Endodermal cell (in vitro differentiated cells): ENCODE data around the gene GGTLC2. TPM values are rescaled to one million over a fixed set of nuclear protein-coding genes. Genes with fewer than 3 reads are reported as not detected.
"Not testable (repeated sequence)": the region's sequence is repeated elsewhere in the genome, so short reads cannot be mapped to it uniquely, and the experiment has no call there.

Experiments
- DNase-seq: peaks from one replicate; pipeline ENCODE4 v3.0.0-alpha.2; 2017
- H3K27ac ChIP-seq: 2 replicates; pipeline ENCODE4 v1.5.1; 2013; ENCODE audit warnings: mild to moderate bottlenecking, low read depth, low read length, moderate library complexity
- H3K27me3 ChIP-seq: 2 replicates; pipeline ENCODE4 v1.6.1; 2013; ENCODE audit warnings: mild to moderate bottlenecking, low read length, moderate library complexity; ENCODE audit not compliant: insufficient read depth, control insufficient read depth, poor library complexity, severe bottlenecking
- H3K36me3 ChIP-seq: 2 replicates; pipeline ENCODE4 v1.7.0; 2013; ENCODE audit warnings: mild to moderate bottlenecking, low read length, moderate library complexity; ENCODE audit not compliant: control insufficient read depth, insufficient read depth
- H3K4me1 ChIP-seq: one replicate; pipeline ENCODE4 v1.7.0; 2013; ENCODE audit warnings: low read length; ENCODE audit not compliant: control insufficient read depth, insufficient read depth
- H3K4me3 ChIP-seq: 2 replicates; pipeline ENCODE4 v1.5.1; 2013; ENCODE audit warnings: mild to moderate bottlenecking, low read length, moderate library complexity
- H3K9ac ChIP-seq: 2 replicates; pipeline ENCODE4 v1.6.1; 2013; ENCODE audit warnings: mild to moderate bottlenecking, low read length, moderate library complexity; ENCODE audit not compliant: poor library complexity, severe bottlenecking; ENCODE audit errors: extremely low read depth
- H3K9me3 ChIP-seq: 2 replicates; pipeline ENCODE4 v1.6.1; 2013; ENCODE audit warnings: mild to moderate bottlenecking, low read length, moderate library complexity; ENCODE audit not compliant: control insufficient read depth
- H3K27ac Mint-ChIP-seq: 2 replicates; pipeline ENCODE4 v1.8.0; 2020; ENCODE audit warnings: mixed read lengths
- H3K27me3 Mint-ChIP-seq: 2 replicates; pipeline ENCODE4 v1.8.0; 2021; ENCODE audit warnings: mild to moderate bottlenecking, mixed read lengths; ENCODE audit not compliant: insufficient read depth
- H3K36me3 Mint-ChIP-seq: 2 replicates; pipeline ENCODE4 v1.8.0; 2020; ENCODE audit warnings: low read depth, mixed read lengths
- H3K4me1 Mint-ChIP-seq: 2 replicates; pipeline ENCODE4 v1.8.0; 2020; ENCODE audit warnings: mixed read lengths
- H3K4me3 Mint-ChIP-seq: 2 replicates; pipeline ENCODE4 v1.8.0; 2020; ENCODE audit warnings: mild to moderate bottlenecking, moderate library complexity, mixed read lengths
- H3K9me3 Mint-ChIP-seq: 2 replicates; pipeline ENCODE4 v1.8.0; 2020; ENCODE audit warnings: mild to moderate bottlenecking, mixed read lengths
- WGBS, 2 experiments: methylation state at CpG; one replicate each; pipeline versions ENCODE4 v1.1.5 to v1.1.7; 2013; ENCODE audit warnings: missing lambda C conversion rate in 2 of 2, mixed read lengths in 1 of 2; ENCODE audit not compliant: insufficient coverage in 1 of 2, insufficient read length in 1 of 2; 5-methylcytosine and 5-hydroxymethylcytosine counted together
- long read RNA-seq, 4 experiments: library from polyadenylated mRNA in 2 of 4; library from RNA in 1 of 4; library from capped mRNA in 1 of 4; stranded (forward) in 3 of 4; unstranded in 1 of 4; transcript quantifications; one replicate each; pipeline ENCODE4 v2.0.0, GENCODE V29; 2020 to 2021; ENCODE audit warnings: inconsistent platforms in 1 of 4
- polyA plus RNA-seq, 2 experiments: library from polyadenylated mRNA; stranded (reverse); fragments of 50-300 nt; gene quantifications; one replicate each; pipeline ENCODE4 v1.2.3, GENCODE V29; 2013
- total RNA-seq, 2 donors: library from RNA; stranded (reverse); fragmentation: NEBNext Ultra II Directional in 1 of 2; extraction: Animal tissue kit (Norgen Biotek cat#: 25700) in 1 of 2; gene quantifications; 2 replicates in 1 of 2; 3 replicates in 1 of 2; pipeline ENCODE4 v1.2.1, GENCODE V29; 2021
- TF ChIP-seq, protein P1 (sequence below): fragments of 200-600 bp; sonication (generic); conservative IDR thresholded peaks from 2 replicates; pipeline ENCODE4 v1.5.0; 2021; ENCODE audit warnings: antibody characterized with exemption, mild to moderate bottlenecking

Gene GGTLC2
- not detected for total RNA-seq
- not detected for polyA plus RNA-seq (2013, experiment 1 of 2)
- not detected for polyA plus RNA-seq (2013, experiment 2 of 2)
- long read RNA-seq, experiment 1 = 0 reads
- long read RNA-seq, experiment 2 = 0 reads
- long read RNA-seq, experiment 3 = 0 reads
- long read RNA-seq, experiment 4 = 0 reads

DNA sequence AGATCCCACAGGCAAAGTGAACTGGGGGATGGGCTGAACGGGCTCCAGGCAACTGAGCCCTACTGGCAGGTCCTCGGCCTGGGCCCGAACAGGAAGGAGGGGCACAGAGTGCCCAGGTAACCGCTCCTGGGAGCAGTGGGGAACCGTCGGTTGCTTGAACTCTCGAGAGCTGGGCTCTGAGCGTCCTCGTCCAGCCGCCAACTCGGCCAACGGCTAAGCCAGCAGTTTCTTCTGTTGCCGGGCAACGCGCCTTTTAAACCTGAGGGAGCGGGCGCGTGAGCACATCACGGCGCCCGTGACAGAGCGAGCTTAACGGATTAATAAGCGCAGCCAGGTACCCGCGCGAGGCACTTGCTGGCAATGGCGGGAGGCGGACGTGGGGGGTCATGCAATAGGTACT, at the start of gene GGTLC2:
Gene GGTLC2 (plus strand): TSS at position 301 of the 400 bp plus-strand sequence. CDS start 1,732 bp downstream, outside the sequence.
- not testable (repeated sequence) for H3K9me3 ChIP-seq, H3K27ac Mint-ChIP-seq, H3K36me3 ChIP-seq, H3K9ac ChIP-seq, H3K27ac ChIP-seq, H3K4me1 ChIP-seq, H3K4me1 Mint-ChIP-seq, H3K4me3 ChIP-seq, H3K36me3 Mint-ChIP-seq, H3K27me3 ChIP-seq, H3K27me3 Mint-ChIP-seq, DNase-seq, H3K4me3 Mint-ChIP-seq, H3K9me3 Mint-ChIP-seq
- no CpG with 5 or more reads among the region's 30 CpGs for WGBS, 2 experiments

GRCh38 chr22:22595001-22595835, 49.2 kb upstream of the GGTLC2 start:
- H3K4me3 Mint-ChIP-seq = no peak overlapping the region
- WGBS, 2 experiments = 65 to 83% methylated on average over 4 to 5 of the region's 5 CpGs
- TF ChIP-seq, protein P1, sequence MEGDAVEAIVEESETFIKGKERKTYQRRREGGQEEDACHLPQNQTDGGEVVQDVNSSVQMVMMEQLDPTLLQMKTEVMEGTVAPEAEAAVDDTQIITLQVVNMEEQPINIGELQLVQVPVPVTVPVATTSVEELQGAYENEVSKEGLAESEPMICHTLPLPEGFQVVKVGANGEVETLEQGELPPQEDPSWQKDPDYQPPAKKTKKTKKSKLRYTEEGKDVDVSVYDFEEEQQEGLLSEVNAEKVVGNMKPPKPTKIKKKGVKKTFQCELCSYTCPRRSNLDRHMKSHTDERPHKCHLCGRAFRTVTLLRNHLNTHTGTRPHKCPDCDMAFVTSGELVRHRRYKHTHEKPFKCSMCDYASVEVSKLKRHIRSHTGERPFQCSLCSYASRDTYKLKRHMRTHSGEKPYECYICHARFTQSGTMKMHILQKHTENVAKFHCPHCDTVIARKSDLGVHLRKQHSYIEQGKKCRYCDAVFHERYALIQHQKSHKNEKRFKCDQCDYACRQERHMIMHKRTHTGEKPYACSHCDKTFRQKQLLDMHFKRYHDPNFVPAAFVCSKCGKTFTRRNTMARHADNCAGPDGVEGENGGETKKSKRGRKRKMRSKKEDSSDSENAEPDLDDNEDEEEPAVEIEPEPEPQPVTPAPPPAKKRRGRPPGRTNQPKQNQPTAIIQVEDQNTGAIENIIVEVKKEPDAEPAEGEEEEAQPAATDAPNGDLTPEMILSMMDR = no peak

GRCh38 chr22:22598144-22598543, 46.3 kb upstream of the GGTLC2 start:
- Histone ChIP-seq H3K9me3 (no peaks in the 10 kb centered on the region), H3K9ac (no peak overlapping the region), H3K36me3 (no peaks in the 10 kb centered on the region), H3K27ac (no peak overlapping the region), H3K4me3 (no peak overlapping the region), H3K4me1 (no peaks in the 10 kb centered on the region), H3K27me3 (no peaks in the 10 kb centered on the region)
- DNase-seq = no peak
- H3K4me1 Mint-ChIP-seq = no peaks in the 10 kb centered on the region
- TF ChIP-seq, protein P1 = no peak
- H3K27me3 Mint-ChIP-seq = peaks cover 69% of the 10 kb centered on the region
- no peak overlapping the region for H3K27ac Mint-ChIP-seq
- no peaks in the 10 kb centered on the region for H3K36me3 Mint-ChIP-seq
- H3K9me3 Mint-ChIP-seq = no peaks in the 10 kb centered on the region
- 60 to 77% methylated on average over 3 to 5 of the region's 5 CpGs for WGBS, 2 experiments
- H3K4me3 Mint-ChIP-seq = no peak overlapping the region

More at GRCh38 chr22:22595001-22595835, 49.2 kb upstream of the GGTLC2 start:
- no peaks in the 10 kb centered on the region for H3K9me3 Mint-ChIP-seq
- Histone ChIP-seq H3K4me3 (no peak overlapping the region), H3K9me3 (no peaks in the 10 kb centered on the region), H3K27me3 (peaks cover 11% of the 10 kb centered on the region), H3K36me3 (no peaks in the 10 kb centered on the region), H3K27ac (no peak overlapping the region), H3K9ac (no peak overlapping the region), H3K4me1 (no peaks in the 10 kb centered on the region)
- peaks cover 72% of the 10 kb centered on the region for H3K27me3 Mint-ChIP-seq
- H3K27ac Mint-ChIP-seq = no peak overlapping the region
- no peaks in the 10 kb centered on the region for H3K36me3 Mint-ChIP-seq
- DNase-seq = no peak
- H3K4me1 Mint-ChIP-seq = no peaks in the 10 kb centered on the region
